Breast epithelium (tissue), 3 donors: ENCODE data around the gene MPPED1.

Experiments
- POLR2A ChIP-seq: fragments of 450-650 bp; IDR thresholded peaks from one replicate; pipeline ENCODE4 v1.6.1; 2016; ENCODE audit warnings: antibody characterized with exemption, mild to moderate bottlenecking, moderate library complexity
- POLR2AphosphoS5 ChIP-seq, 3 donors: sonication (generic); formaldehyde crosslinking; IDR thresholded peaks; one replicate each; pipeline ENCODE4 v1.6.1; 2017; ENCODE audit warnings: antibody characterized with exemption in 3 of 3
- TF ChIP-seq, protein P1 (sequence below), 3 donors: fragments of 450-650 bp; IDR thresholded peaks; one replicate each; pipeline ENCODE4 v1.5.1; 2016 to 2017; ENCODE audit warnings: antibody characterized with exemption in 3 of 3, mild to moderate bottlenecking in 3 of 3, moderate library complexity in 3 of 3

DNA sequence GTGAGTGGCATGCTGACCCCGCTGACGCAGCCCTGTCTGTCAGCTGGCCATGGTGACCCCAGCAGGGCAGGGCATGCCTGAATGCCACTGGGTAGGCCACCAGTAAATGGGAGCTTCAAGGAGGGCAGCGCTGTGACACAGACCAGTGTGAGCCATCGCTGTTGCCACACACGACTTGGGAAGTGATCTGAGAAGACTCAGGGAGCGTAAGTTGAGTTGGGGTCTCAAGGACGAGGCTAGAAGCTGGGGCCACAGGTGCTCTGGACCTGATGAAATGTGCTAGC is 28.2 kb downstream of the MPPED1 start:
- TF ChIP-seq, protein P1, sequence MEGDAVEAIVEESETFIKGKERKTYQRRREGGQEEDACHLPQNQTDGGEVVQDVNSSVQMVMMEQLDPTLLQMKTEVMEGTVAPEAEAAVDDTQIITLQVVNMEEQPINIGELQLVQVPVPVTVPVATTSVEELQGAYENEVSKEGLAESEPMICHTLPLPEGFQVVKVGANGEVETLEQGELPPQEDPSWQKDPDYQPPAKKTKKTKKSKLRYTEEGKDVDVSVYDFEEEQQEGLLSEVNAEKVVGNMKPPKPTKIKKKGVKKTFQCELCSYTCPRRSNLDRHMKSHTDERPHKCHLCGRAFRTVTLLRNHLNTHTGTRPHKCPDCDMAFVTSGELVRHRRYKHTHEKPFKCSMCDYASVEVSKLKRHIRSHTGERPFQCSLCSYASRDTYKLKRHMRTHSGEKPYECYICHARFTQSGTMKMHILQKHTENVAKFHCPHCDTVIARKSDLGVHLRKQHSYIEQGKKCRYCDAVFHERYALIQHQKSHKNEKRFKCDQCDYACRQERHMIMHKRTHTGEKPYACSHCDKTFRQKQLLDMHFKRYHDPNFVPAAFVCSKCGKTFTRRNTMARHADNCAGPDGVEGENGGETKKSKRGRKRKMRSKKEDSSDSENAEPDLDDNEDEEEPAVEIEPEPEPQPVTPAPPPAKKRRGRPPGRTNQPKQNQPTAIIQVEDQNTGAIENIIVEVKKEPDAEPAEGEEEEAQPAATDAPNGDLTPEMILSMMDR (IDR thresholded peaks at IDR 0.05), result no peak
- TF ChIP-seq POLR2A (no peak), POLR2AphosphoS5 (IDR thresholded peaks at IDR 0.05) (no peak)
